ENCODE results near the gene PRKCI.

DNA sequence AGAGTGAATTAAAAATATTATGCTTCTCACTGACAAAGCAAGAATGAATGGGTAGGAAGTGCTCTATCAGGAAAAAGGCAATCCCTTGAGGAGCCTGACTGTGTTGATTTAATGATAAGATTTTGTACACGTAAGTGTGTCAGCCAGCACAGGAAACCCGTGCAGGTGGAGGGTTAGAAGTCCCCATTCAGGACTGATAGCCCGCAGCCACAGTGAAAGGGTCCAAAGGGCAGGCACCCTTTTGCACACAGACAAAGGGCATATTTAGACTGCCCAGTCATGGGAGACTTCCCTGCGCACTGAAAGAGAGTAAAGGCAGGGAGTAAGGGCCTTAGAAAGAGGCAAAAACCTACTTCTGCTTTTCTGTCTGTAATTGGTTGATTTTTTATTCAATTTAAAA lies 108.9 kb downstream of the PRKCI start:
- TF ChIP-seq ZNF580 (tag by site-specific recombination; IDR thresholded peaks at IDR 0.05): no peak
- no peak for TF ChIP-seq EGR2 (tag by site-specific recombination; IDR thresholded peaks at IDR 0.05; ENCODE audit: low read depth)
- TF ChIP-seq HOXD13 (CRISPR knock-in tag; IDR thresholded peaks at IDR 0.05; ENCODE audit: borderline replicate concordance): no peak
- no peak for TF ChIP-seq ZFP69B (tag by site-specific recombination; IDR thresholded peaks at IDR 0.05)
- TF ChIP-seq MZF1 (tag by site-specific recombination; IDR thresholded peaks at IDR 0.05; ENCODE audit: borderline replicate concordance): no peak
- no peak for TF ChIP-seq ZNF211 (tag by site-specific recombination; IDR thresholded peaks at IDR 0.05; ENCODE audit: low read depth)
- no peak for TF ChIP-seq YY1 (tag by site-specific recombination; IDR thresholded peaks at IDR 0.05)
- TF ChIP-seq ZNF624 (tag by site-specific recombination; IDR thresholded peaks at IDR 0.05): no peak
- TF ChIP-seq, protein P1, sequence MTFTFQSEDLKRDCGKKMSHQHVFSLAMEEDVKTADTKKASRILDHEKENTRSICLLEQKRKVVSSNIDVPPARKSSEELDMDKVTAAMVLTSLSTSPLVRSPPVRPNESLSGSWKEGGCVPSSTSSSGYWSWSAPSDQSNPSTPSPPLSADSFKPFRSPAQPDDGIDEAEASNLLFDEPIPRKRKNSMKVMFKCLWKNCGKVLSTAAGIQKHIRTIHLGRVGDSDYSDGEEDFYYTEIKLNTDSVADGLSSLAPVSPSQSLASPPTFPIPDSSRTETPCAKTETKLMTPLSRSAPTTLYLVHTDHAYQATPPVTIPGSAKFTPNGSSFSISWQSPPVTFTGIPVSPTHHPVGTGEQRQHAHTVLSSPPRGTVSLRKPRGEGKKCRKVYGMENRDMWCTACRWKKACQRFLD (tag by site-specific recombination; IDR thresholded peaks at IDR 0.05): no peak
- no peak for TF ChIP-seq CTCF (tag by site-specific recombination; IDR thresholded peaks at IDR 0.05)
- TF ChIP-seq ZNF202 (tag by site-specific recombination; IDR thresholded peaks at IDR 0.05; ENCODE audit: borderline replicate concordance): no peak
- no peak for TF ChIP-seq HOXA7 (CRISPR knock-in tag; IDR thresholded peaks at IDR 0.05; ENCODE audit: borderline replicate concordance)

Measured in HEK293 (cell line).